ENCODE data around the gene TMEM158.

DNA sequence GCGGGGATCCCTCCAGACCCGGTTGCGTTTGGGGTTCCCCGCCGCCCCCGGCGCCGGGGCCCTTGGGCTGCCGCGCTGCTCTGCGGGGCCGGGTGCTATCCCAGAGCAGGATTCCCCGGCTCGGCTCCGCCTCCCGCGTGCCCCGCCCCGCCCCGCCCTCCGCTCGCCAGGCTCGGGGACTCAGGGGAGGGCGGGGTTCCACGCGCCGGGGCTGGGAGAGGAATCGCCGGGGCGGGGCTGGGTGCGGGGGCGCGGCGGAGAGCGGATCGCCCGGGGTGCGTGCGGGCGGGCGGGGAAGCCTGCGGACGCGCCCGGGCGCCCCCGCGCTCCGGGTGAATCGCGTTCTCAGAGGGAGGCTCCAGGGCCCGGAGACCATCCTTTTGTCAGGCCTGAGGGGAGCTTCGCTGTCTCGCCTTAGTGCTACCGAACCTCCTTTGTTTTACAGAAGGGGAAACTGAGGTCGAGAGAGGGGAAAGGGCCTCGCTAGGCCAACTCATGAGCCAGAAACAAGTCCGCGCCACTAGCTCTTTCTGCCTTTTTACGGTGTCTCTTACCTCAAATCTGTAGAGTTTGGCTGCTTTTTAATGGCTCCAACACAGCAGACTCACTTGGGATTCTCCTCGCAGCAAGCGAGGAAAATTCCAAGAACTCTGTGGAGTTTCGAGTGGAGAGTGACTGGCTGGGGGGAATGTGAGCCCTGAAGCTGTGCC lies at the start of gene TMEM158:
- TF ChIP-seq POLR2A (IDR thresholded peaks at IDR 0.05; ENCODE audit: low read length): no peak
- no peak for TF ChIP-seq GATA1 (IDR thresholded peaks at IDR 0.05; ENCODE audit: low read depth, low read length)

Measured in erythroblast (primary cell).